ENCODE results near the gene NR1H3.

- TF ChIP-seq JUND (IDR thresholded peaks at IDR 0.05; ENCODE audit: low read depth, low read length) (no peak), EP300 (IDR thresholded peaks at IDR 0.05; ENCODE audit: borderline replicate concordance in 1 of 2, control insufficient read depth in 1 of 2, low read depth in 2 of 2, low read length in 2 of 2) (no peak), POLR2A (IDR thresholded peaks at IDR 0.05; ENCODE audit: low read depth, low read length) (no peak)
- TF ChIP-seq, protein P1, sequence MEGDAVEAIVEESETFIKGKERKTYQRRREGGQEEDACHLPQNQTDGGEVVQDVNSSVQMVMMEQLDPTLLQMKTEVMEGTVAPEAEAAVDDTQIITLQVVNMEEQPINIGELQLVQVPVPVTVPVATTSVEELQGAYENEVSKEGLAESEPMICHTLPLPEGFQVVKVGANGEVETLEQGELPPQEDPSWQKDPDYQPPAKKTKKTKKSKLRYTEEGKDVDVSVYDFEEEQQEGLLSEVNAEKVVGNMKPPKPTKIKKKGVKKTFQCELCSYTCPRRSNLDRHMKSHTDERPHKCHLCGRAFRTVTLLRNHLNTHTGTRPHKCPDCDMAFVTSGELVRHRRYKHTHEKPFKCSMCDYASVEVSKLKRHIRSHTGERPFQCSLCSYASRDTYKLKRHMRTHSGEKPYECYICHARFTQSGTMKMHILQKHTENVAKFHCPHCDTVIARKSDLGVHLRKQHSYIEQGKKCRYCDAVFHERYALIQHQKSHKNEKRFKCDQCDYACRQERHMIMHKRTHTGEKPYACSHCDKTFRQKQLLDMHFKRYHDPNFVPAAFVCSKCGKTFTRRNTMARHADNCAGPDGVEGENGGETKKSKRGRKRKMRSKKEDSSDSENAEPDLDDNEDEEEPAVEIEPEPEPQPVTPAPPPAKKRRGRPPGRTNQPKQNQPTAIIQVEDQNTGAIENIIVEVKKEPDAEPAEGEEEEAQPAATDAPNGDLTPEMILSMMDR (IDR thresholded peaks at IDR 0.05 in 2 of 3, conservative IDR thresholded peaks at IDR 0.05 in 1 of 3; ENCODE audit: control insufficient read depth in 2 of 3, extremely low read depth in 1 of 3, insufficient read depth in 1 of 3, low read depth in 3 of 3, low read length in 3 of 3) = no peak
These were observed 48.1 kb downstream of the NR1H3 start for GRCh38 chr11:47305734-47306483.

Data from GM12878 (cell line).